Activated CD8-positive, alpha-beta memory T cell treated with anti-CD3 and anti-CD28 coated beads, Interleukin-2, amount 10 ng/mL, durations not matched to agents 7 days and 5 days (primary cell): ENCODE measurements around the gene ASXL3. TPM values are rescaled to one million over a fixed set of nuclear protein-coding genes. Genes with fewer than 3 reads are reported as not detected.

ENCODE experiments used
- ATAC-seq: fragments of 150-1000 bp; cut with Tn5 transposase; one replicate; pipeline ENCODE4 v1.10.0; 2021; ENCODE audit warnings: moderate library complexity
- CTCF ChIA-PET: fragments of 350-600 bp; sonication (Branson Sonifier 250); formaldehyde crosslinking; loops from one replicate; lab custom pipeline; 2021; ENCODE audit warnings: antibody characterized with exemption; lab: Charles Lee
- DNase-seq: peaks from one replicate; pipeline ENCODE4 v3.0.0-alpha.2; 2020
- H3K27ac Mint-ChIP-seq: one replicate; pipeline ENCODE4 v1.8.0; 2021; ENCODE audit warnings: mild to moderate bottlenecking, mixed read lengths
- H3K27me3 Mint-ChIP-seq: one replicate; pipeline ENCODE4 v1.8.0; 2021; ENCODE audit warnings: mixed read lengths
- H3K36me3 Mint-ChIP-seq: one replicate; pipeline ENCODE4 v1.8.0; 2021; ENCODE audit warnings: mild to moderate bottlenecking, mixed read lengths
- H3K4me1 Mint-ChIP-seq: one replicate; pipeline ENCODE4 v1.8.0; 2021; ENCODE audit warnings: mixed read lengths
- H3K4me3 Mint-ChIP-seq: one replicate; pipeline ENCODE4 v1.8.0; 2021; ENCODE audit warnings: mild to moderate bottlenecking, moderate library complexity, mixed read lengths
- H3K9me3 Mint-ChIP-seq: one replicate; pipeline ENCODE4 v1.8.0; 2022; ENCODE audit warnings: low read depth, mixed read lengths
- total RNA-seq, 2 experiments: library from RNA; stranded (reverse); gene quantifications; one replicate each; pipeline ENCODE4 v1.2.3, GENCODE V29; 2021

The ASXL3 gene
- total RNA-seq, 2 experiments from 2014 or later, result not detected

DNA sequence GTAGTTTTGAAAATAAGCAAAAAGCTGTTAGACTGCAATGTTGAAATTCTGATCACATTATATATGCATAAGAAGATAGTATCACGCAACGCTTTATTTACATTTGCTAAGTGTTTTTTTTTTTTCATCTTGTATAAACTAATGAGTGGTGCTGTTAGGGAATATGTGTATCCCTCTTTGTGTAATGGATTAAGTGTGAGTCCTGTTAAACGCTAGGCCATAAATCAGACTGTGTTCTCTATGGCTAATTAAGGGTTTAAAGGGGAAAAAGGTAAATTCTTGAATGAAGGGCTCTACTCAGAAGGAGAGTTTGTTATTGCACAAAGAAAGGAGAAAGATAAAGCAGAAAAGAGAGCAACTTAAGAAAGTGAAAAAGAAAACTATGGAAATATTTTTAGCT lies 4.8 kb upstream of the ASXL3 start:
- Mint-ChIP-seq H3K27ac (no peak overlapping the region), H3K27me3 (peaks cover 12% of the 10 kb centered on the region), H3K36me3 (peaks cover 3% of the 10 kb centered on the region), H3K9me3 (no peaks in the 10 kb centered on the region), H3K4me1 (peaks cover 5% of the 10 kb centered on the region), H3K4me3 (no peak overlapping the region)
- CTCF ChIA-PET, result no interaction called here
- ATAC-seq, result no peak
- no peak for DNase-seq

DNA sequence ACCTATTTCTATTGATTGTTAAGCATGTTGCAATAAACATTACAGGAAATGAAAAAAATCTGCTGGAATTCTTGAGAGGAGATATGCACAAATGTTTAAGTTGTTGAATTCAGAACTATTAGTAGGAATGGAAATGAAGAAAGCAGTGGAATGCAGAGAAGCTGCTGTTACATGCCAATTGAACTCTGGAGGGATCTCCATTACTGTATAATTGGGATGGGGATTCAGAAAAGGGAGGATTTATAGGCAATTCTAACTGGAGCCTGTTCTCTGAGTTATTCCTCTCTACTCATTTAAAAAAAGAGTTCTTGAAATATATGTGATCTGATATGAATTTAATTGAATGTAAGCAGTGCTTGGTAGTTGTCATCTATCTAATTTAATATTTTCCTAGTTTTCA lies 2.6 kb upstream of the ASXL3 start:
- Mint-ChIP-seq H3K9me3 (no peaks in the 10 kb centered on the region), H3K4me3 (no peak overlapping the region), H3K4me1 (peaks cover 5% of the 10 kb centered on the region), H3K27me3 (peaks cover 14% of the 10 kb centered on the region), H3K36me3 (peaks cover 3% of the 10 kb centered on the region), H3K27ac (no peak overlapping the region)
- CTCF ChIA-PET, result no interaction called here
- ATAC-seq (no peak), DNase-seq (no peak)

DNA sequence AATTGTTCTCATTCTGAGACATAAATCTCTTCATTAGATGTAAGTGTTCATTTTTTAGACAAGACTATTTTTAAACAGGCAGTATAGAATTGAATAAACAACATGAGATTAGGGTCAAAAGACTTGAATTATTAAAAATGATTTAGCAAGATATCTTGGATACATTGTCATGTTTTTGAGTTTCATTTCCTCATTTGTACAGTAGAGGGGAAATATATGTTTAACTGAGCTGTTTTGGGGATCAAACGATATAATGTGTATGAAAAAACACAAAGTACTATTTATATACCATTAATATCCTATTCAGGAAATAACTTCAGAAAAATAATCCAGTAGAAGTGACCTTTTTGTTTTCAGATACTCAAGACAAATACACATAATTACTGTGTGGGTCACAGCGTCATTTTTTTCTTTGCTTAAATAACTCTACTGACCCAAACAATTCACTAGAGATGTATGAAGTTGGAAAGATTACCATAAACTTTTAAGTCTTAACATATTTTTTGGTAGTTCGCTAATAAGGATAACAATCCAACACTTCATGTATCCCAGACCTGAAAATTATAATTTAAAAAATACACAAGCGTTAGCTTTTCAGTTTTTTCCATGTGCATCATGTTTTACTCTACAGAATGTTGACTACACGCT lies 896 bp upstream of the ASXL3 start:
- DNase-seq, result no peak
- peaks cover 14% of the 10 kb centered on the region for H3K27me3 Mint-ChIP-seq
- no peak overlapping the region for H3K27ac Mint-ChIP-seq
- peaks cover 5% of the 10 kb centered on the region for H3K4me1 Mint-ChIP-seq
- H3K4me3 Mint-ChIP-seq, result no peak overlapping the region
- no peaks in the 10 kb centered on the region for H3K9me3 Mint-ChIP-seq
- H3K36me3 Mint-ChIP-seq, result peaks cover 3% of the 10 kb centered on the region
- ATAC-seq, result no peak
- CTCF ChIA-PET, result no interaction called here

DNA sequence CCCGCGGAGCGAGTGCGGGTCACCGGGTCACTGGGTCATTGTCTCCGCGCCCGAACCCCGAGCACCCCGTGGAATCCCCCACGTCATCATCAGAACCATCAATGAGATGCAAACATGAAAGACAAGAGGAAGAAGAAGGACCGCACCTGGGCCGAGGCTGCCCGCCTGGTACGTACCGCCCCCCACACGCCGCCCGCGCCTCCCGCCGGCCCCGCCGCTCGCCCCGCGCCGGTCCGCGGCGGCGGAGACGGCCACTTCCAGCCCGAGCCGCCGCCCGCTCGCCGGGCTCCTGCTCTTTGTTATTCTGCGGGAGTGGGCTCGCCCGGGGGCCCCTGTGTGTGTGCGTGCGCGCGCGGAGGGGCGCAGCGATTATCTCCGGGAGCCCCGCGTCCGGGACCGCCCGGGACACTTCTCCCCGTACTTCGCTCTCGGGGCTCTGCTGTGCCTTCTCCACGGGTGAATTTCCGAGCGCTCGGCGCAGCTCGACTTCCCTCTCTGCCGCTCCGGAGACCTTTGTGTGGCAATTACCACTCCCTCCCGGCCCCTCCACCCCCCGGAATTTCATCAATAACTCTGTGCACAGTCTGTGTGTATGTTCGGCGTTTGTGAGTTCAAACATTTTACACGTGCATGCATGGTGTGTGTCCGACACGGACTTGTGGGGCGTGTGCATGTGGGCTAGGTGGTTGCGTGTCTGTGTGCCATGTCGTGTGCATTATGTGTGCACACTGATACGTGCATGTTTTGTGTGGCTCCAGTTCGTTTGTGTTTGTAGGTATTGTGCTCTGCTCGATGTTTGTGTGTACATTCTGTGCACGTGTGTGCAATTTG lies 714 bp downstream of the ASXL3 start:
- CTCF ChIA-PET, result no interaction called here
- Mint-ChIP-seq H3K9me3 (no peaks in the 10 kb centered on the region), H3K36me3 (peaks cover 3% of the 10 kb centered on the region), H3K4me1 (peaks cover 5% of the 10 kb centered on the region), H3K27ac (no peak overlapping the region), H3K4me3 (no peak overlapping the region), H3K27me3 (peaks cover 14% of the 10 kb centered on the region)
- no peak for DNase-seq
- ATAC-seq, result no peak

DNA sequence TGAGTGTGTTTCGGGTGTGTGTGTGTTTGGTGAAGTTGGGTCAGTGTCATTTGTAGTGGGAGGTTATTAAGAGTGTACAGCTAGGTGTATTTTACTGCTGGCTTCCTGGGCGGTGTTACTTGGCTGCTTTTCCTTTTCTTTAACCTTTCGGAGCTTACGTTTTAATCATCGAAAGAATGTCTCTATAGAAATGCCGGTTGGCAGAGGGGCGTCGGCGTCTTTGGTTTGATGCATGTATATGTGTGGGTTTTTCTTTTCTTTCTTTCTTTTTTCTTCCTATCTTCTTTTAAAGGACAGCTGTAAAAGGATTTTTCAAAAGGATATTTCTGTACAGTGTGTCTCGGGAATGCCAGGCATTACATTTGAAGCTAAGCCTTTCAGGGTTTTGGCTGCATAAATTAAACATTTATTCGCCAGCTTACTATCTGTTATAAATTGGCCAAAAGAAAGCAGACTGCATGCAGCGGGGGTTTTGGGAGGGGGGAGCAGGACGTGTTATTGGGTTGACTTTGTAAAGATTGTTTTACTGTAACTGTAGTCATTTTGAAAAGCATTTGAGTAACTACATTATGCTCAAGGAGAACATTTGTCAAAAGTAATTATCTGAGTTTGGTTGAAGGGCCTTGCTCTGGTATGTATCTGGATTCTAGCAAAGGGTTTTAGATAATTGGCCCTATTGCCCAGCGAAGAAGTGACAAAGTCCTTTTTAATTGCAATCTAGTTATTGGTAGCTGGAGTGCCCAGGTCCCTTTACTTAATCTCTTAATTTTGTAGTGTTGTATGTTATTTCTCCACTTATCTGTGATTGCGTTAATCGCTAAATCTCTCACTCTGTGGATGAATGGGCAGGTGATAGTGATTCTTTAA lies 1.6 kb downstream of the ASXL3 start:
- no peak overlapping the region for H3K4me3 Mint-ChIP-seq
- H3K36me3 Mint-ChIP-seq, result peaks cover 3% of the 10 kb centered on the region
- DNase-seq, result no peak
- peaks cover 5% of the 10 kb centered on the region for H3K4me1 Mint-ChIP-seq
- H3K9me3 Mint-ChIP-seq, result no peaks in the 10 kb centered on the region
- no peak overlapping the region for H3K27ac Mint-ChIP-seq
- H3K27me3 Mint-ChIP-seq, result peaks cover 14% of the 10 kb centered on the region
- CTCF ChIA-PET, result no interaction called here
- no peak for ATAC-seq

DNA sequence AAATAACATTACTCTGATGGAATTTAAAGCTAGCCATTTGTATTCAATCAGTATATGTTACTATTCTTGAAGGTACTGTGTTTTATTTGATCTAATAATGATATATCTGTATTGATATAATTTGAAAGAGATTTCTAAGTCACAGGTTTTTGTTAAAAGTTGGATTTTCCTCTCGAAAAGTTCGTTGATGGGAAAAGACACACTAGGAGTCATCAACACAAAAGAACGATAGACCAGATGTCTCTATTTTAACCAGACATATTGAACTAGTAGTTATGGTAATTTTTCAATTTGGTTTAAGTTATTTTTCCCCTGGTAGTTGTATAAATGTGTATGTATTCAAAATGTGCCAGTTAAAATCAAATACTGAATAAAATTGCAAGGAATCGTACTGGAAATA lies 2.5 kb downstream of the ASXL3 start:
- no peak overlapping the region for H3K27ac Mint-ChIP-seq
- peaks cover 5% of the 10 kb centered on the region for H3K4me1 Mint-ChIP-seq
- CTCF ChIA-PET, result no interaction called here
- peaks cover 14% of the 10 kb centered on the region for H3K27me3 Mint-ChIP-seq
- H3K36me3 Mint-ChIP-seq, result peaks cover 3% of the 10 kb centered on the region
- ATAC-seq (no peak), DNase-seq (no peak)
- H3K9me3 Mint-ChIP-seq, result no peaks in the 10 kb centered on the region
- no peak overlapping the region for H3K4me3 Mint-ChIP-seq

DNA sequence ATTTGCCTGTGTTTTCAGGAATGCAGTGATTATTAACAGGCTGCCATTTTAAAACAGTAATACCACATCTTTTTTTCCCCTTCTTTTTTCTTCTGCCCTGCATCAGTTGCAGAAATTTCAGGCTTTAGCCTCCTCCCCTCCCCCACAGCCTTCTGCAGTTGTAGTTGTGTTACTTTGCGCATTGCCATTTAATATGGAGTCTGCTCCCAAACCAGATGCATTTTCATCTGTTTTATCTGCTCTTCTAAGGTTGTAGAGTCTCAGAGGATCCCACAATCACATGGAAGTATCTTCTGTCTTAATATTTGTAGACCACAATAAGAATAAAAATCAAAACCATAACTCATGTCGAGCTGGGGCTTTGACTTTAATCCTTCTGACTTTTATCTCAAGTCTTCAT lies 3.8 kb downstream of the ASXL3 start:
- Mint-ChIP-seq H3K4me3 (no peak overlapping the region), H3K4me1 (peaks cover 5% of the 10 kb centered on the region), H3K9me3 (no peaks in the 10 kb centered on the region), H3K36me3 (peaks cover 3% of the 10 kb centered on the region), H3K27ac (no peak overlapping the region), H3K27me3 (peaks cover 13% of the 10 kb centered on the region)
- no peak for DNase-seq
- no peak for ATAC-seq
- CTCF ChIA-PET, result no interaction called here

DNA sequence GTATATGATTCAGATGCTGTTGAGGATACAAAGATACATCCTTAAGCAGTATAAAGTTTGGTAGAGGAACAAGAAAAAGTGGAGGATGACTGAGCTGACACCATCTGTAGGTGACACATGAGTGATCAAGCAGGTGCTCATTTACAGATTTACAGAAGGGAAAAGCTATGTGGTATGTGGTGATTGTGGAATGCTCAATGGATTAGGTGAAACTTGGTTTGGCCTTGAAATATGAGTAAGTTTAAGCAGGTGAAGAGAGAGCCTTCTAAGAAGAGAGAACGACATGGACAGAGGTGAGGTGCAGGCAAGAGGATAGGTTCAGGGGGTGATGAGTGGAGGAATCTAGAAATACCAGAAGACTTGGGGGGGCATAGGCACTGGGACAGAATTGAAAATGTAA lies 5.9 kb downstream of the ASXL3 start:
- Mint-ChIP-seq H3K4me3 (no peak overlapping the region), H3K36me3 (no peaks in the 10 kb centered on the region), H3K4me1 (no peaks in the 10 kb centered on the region), H3K27ac (no peak overlapping the region), H3K9me3 (no peaks in the 10 kb centered on the region), H3K27me3 (no peaks in the 10 kb centered on the region)
- DNase-seq (no peak), ATAC-seq (no peak)
- CTCF ChIA-PET, result no interaction called here

DNA sequence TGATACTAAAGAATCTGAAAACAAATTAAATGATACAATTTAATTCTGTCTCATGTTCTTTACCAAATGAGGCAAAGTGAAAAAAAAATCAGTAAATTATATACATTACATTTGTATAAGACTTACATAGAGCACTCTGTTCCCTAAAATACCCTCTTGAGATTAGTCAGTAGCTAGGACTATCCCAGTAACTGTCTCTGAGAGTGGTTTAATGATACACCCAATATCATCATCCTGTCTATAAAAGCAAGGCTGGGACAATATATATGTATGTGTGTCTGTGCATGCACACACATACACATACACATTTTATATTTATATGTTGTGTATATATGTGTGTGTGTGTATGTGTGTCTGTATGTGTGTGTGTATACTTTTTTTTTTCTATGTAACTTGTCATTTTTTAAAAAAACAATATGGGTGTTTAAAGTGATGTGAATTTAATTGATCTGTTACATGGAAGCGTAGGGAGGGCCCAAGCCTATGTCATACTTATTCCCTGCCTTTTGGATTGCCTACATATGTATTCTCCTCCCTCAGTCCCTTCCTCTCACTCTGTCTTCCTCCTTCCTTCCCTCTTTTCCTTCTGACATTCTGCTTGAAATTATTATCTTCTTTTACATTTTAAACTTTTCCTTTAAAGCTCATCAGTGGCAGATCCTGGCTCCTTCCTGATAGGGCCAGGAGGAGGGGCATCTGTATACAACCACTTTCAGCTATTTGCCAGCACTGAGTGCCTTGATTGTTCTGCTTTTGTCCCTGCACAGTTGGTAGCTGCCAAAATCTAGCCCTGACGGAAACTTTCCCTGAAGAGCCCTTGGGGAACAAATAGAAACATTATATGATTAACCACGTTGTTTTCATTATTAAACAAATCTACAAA lies 6.8 kb downstream of the ASXL3 start:
- Mint-ChIP-seq H3K4me3 (no peak overlapping the region), H3K9me3 (peaks cover 3% of the 10 kb centered on the region), H3K4me1 (no peaks in the 10 kb centered on the region), H3K36me3 (no peaks in the 10 kb centered on the region), H3K27me3 (no peaks in the 10 kb centered on the region), H3K27ac (no peak overlapping the region)
- CTCF ChIA-PET, result no interaction called here
- ATAC-seq, result no peak
- no peak for DNase-seq

DNA sequence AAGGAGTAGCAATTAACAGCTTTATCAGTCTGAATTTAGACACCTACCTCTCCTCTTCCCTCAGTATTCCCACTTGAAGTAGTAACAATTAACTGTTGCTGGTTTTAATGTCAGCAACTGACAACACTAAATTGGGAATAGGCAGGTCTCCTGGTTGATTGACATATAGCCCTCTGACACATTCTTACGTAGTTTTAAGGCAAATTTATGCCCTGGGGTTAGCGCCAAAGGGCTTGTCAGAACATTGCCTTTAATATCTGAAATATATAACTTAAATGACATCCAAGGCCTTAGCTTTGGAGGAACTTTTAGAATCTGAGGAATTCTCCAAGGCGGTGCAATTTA lies 7.4 kb downstream of the ASXL3 start:
- H3K4me1 Mint-ChIP-seq, result no peaks in the 10 kb centered on the region
- H3K9me3 Mint-ChIP-seq, result peaks cover 3% of the 10 kb centered on the region
- ATAC-seq, result no peak
- H3K36me3 Mint-ChIP-seq, result no peaks in the 10 kb centered on the region
- DNase-seq, result no peak
- CTCF ChIA-PET, result no interaction called here
- no peak overlapping the region for H3K27ac Mint-ChIP-seq
- no peaks in the 10 kb centered on the region for H3K27me3 Mint-ChIP-seq
- H3K4me3 Mint-ChIP-seq, result no peak overlapping the region

DNA sequence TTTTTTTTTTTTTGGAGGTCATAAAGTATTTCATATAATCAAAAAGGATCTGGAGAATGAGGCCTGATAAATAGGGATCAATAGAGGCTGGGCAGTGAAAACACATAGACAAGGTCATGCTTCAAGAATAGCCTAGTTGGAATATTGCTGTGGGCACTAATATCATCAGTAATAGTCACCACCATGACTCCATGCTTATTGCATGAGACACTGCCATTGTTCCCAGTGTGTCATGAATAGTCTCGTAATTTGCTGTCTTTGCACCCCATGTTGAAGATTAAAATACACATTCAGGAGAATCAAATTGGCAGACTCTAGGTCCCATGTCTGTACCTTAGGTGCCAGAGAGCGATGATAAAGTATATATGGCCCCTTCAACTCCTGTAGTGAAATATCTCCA lies 10.3 kb downstream of the ASXL3 start:
- peaks cover 5% of the 10 kb centered on the region for H3K9me3 Mint-ChIP-seq
- ATAC-seq (no peak), DNase-seq (no peak)
- CTCF ChIA-PET, result no interaction called here
- H3K27me3 Mint-ChIP-seq, result no peaks in the 10 kb centered on the region
- H3K36me3 Mint-ChIP-seq, result no peaks in the 10 kb centered on the region
- H3K4me3 Mint-ChIP-seq, result no peak overlapping the region
- no peak overlapping the region for H3K27ac Mint-ChIP-seq
- no peaks in the 10 kb centered on the region for H3K4me1 Mint-ChIP-seq

DNA sequence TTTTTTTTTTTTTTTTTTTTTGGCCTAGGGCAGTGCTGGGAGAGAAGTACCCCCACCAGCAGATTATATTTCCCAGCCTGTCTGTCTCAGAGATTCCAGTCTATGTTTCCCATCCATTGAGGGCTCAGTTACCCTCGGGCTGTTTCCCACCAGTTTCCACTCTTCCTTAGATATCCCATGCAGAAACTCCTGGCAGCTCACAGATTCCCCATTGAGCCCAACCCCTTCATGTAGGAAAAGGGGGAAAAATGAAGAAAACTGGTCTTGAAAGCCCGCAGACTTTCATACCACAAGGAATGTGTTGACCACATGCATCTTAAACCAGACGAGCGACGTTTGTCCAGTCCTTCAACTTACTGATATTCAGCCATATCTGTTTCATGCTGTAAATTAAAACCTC lies 15.2 kb downstream of the ASXL3 start:
- Mint-ChIP-seq H3K36me3 (no peaks in the 10 kb centered on the region), H3K4me3 (no peak overlapping the region), H3K9me3 (peaks cover 5% of the 10 kb centered on the region), H3K27me3 (no peaks in the 10 kb centered on the region), H3K27ac (no peak overlapping the region), H3K4me1 (no peaks in the 10 kb centered on the region)
- ATAC-seq (no peak), DNase-seq (no peak)
- CTCF ChIA-PET, result no interaction called here

DNA sequence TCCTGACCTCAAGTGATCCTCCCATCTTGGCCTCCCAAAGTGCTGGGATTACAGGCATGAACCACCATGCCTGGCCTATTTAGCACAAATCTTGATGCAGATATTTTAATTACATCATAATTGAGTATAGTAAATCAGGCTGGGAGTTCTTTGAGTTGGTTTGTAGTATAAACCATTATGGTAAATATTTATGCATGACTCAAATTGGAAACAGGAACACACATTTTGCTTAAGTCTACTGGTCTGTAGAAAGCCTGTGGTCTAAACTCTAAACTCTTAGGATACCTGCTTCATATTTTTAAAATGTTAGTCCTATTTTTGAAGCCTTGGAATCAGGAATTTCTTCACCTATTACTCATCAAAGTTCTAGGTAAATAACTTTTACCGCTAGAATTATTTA lies 16.8 kb downstream of the ASXL3 start:
- Mint-ChIP-seq H3K4me3 (no peak overlapping the region), H3K4me1 (no peaks in the 10 kb centered on the region), H3K27me3 (no peaks in the 10 kb centered on the region), H3K9me3 (peaks cover 2% of the 10 kb centered on the region), H3K36me3 (no peaks in the 10 kb centered on the region), H3K27ac (no peak overlapping the region)
- ATAC-seq, result no peak
- no peak for DNase-seq
- CTCF ChIA-PET, result no interaction called here
